IMR-90 (cell line): ENCODE measurements around the gene MLIP. TPM values are rescaled to one million over a fixed set of nuclear protein-coding genes. Genes with fewer than 3 reads are reported as not detected.

Experiments
- ATAC-seq: fragments of 200-7000 bp; cut with Tn5 transposase; 2 replicates; pipeline ENCODE4 v1.9.1; 2020; ENCODE audit warnings: low read depth, mild to moderate bottlenecking, moderate library complexity
- BruUV-seq: library from RNA; stranded (reverse); fragments of 400-500 nt; replicated peaks from 2 replicates; lab custom pipeline; 2021; lab: Mats Ljungman, UMichigan
- CTCF ChIA-PET: fragments of 300-600 bp; formaldehyde crosslinking; extraction: SDS; loops from one replicate; lab custom pipeline; 2021; ENCODE audit warnings: antibody characterized with exemption; lab: Yijun Ruan, JAX
- POLR2A ChIA-PET: fragments of 300-600 bp; sonication (Branson Sonifier 250); formaldehyde crosslinking; loops from one replicate; lab custom pipeline; 2022; ENCODE audit warnings: antibody characterized with exemption; ENCODE audit not compliant: unreplicated experiment; lab: Charles Lee
- DNase-seq: peaks from one replicate; pipeline ENCODE4 v3.0.0; 2013
- H2AFZ ChIP-seq: replicated peaks from 2 replicates; pipeline ENCODE3; 2013; ENCODE audit warnings: low read length, mild to moderate bottlenecking; ENCODE audit not compliant: poor library complexity
- H2AK5ac ChIP-seq: 2 replicates; pipeline ENCODE4 v1.6.1; 2013; ENCODE audit warnings: low read depth, low read length, inconsistent platforms
- H2AK9ac ChIP-seq: replicated peaks from 2 replicates; pipeline ENCODE3; 2013; ENCODE audit warnings: mild to moderate bottlenecking, low read depth, low read length, moderate library complexity; ENCODE audit not compliant: poor library complexity
- H2BK120ac ChIP-seq: 2 replicates; pipeline ENCODE4 v1.6.1; 2013; ENCODE audit warnings: low read depth, low read length, inconsistent platforms
- H2BK15ac ChIP-seq: 3 replicates; pipeline ENCODE4 v1.6.1; 2013; ENCODE audit warnings: low read depth, low read length, inconsistent platforms
- H2BK20ac ChIP-seq: 2 replicates; pipeline ENCODE4 v1.6.1; 2013; ENCODE audit warnings: low read depth, mild to moderate bottlenecking, inconsistent platforms, low read length, moderate library complexity
- H2BK5ac ChIP-seq: 2 replicates; pipeline ENCODE4 v1.6.1; 2013; ENCODE audit warnings: mild to moderate bottlenecking, low read depth, low read length, inconsistent platforms; ENCODE audit not compliant: poor library complexity, severe bottlenecking
- H3K14ac ChIP-seq: replicated peaks from 2 replicates; pipeline ENCODE4 v1.6.1; 2013; ENCODE audit warnings: low read depth, low read length, inconsistent platforms
- H3K18ac ChIP-seq: 2 replicates; pipeline ENCODE4 v1.6.1; 2013; ENCODE audit warnings: low read depth, low read length, control low read depth
- H3K23ac ChIP-seq: 2 replicates; pipeline ENCODE4 v1.6.1; 2013; ENCODE audit warnings: low read depth, low read length, inconsistent platforms
- H3K27ac ChIP-seq: 2 replicates; pipeline ENCODE4 v1.5.1; 2013; ENCODE audit warnings: mild to moderate bottlenecking, control low read depth, low read length; ENCODE audit not compliant: insufficient read depth
- H3K27me3 ChIP-seq: 2 replicates; pipeline ENCODE4 v1.6.1; 2013; ENCODE audit warnings: low read length; ENCODE audit not compliant: control insufficient read depth, insufficient read depth
- H3K36me3 ChIP-seq: 2 replicates; pipeline ENCODE4 v1.6.1; 2013; ENCODE audit warnings: low read length, mixed read lengths; ENCODE audit not compliant: control insufficient read depth, insufficient read depth
- H3K4ac ChIP-seq: 2 replicates; pipeline ENCODE4 v1.6.1; 2013; ENCODE audit warnings: low read depth, low read length, inconsistent platforms
- H3K4me1 ChIP-seq: 2 replicates; pipeline ENCODE4 v1.6.1; 2013; ENCODE audit warnings: low read length, mixed read lengths; ENCODE audit not compliant: control insufficient read depth, insufficient read depth
- H3K4me2 ChIP-seq: 2 replicates; pipeline ENCODE4 v1.6.1; 2013; ENCODE audit warnings: low read depth, mild to moderate bottlenecking, control low read depth, low read length, moderate library complexity
- H3K4me3 ChIP-seq: 2 replicates; pipeline ENCODE4 v1.5.1; 2013; ENCODE audit warnings: low read depth, mild to moderate bottlenecking, control low read depth, low read length, moderate library complexity; ENCODE audit not compliant: insufficient read depth
- H3K56ac ChIP-seq: 2 replicates; pipeline ENCODE4 v1.6.1; 2013; ENCODE audit warnings: low read length, inconsistent platforms; ENCODE audit not compliant: insufficient read depth; ENCODE audit errors: extremely low read depth
- H3K79me1 ChIP-seq, 2 experiments: 2 replicates each; pipeline ENCODE4 v1.6.1; 2013; ENCODE audit warnings: low read length in 2 of 2, inconsistent platforms in 1 of 2, low read depth in 1 of 2
- H3K9ac ChIP-seq: 2 replicates; pipeline ENCODE4 v1.6.1; 2013; ENCODE audit warnings: low read depth, low read length, control low read depth
- H3K9me1 ChIP-seq: 2 replicates; pipeline ENCODE4 v1.6.1; 2013; ENCODE audit warnings: low read length, inconsistent platforms; ENCODE audit not compliant: insufficient read depth
- H3K9me3 ChIP-seq: 2 replicates; pipeline ENCODE4 v1.6.1; 2013; ENCODE audit warnings: low read length; ENCODE audit not compliant: control insufficient read depth, insufficient read depth
- H4K20me1 ChIP-seq: 2 replicates; pipeline ENCODE4 v1.6.1; 2013; ENCODE audit warnings: low read length, inconsistent platforms; ENCODE audit not compliant: insufficient read depth
- H4K5ac ChIP-seq: 2 replicates; pipeline ENCODE4 v1.6.1; 2013; ENCODE audit warnings: mild to moderate bottlenecking, low read depth, low read length, control low read depth
- H4K8ac ChIP-seq, 2 experiments: 2 replicates each; pipeline ENCODE4 v1.6.1; 2013; ENCODE audit warnings: low read depth in 2 of 2, low read length in 2 of 2, control low read depth in 1 of 2, inconsistent platforms in 1 of 2
- H4K91ac ChIP-seq: 2 replicates; pipeline ENCODE4 v1.6.1; 2013; ENCODE audit warnings: low read depth, low read length, inconsistent platforms; ENCODE audit not compliant: insufficient read depth
- BHLHE40 ChIP-seq: fragments of 150-350 bp; IDR thresholded peaks from 2 replicates; pipeline ENCODE4 v1.6.1; 2016; ENCODE audit warnings: mild to moderate bottlenecking, low read depth, low read length
- CTCF ChIP-seq: conservative IDR thresholded peaks from 2 replicates; pipeline ENCODE4 v1.5.1; 2012; ENCODE audit warnings: mild to moderate bottlenecking, low read depth, low read length, improper control_type of control experiment
- ELK1 ChIP-seq: fragments of 150-350 bp; IDR thresholded peaks from 2 replicates; pipeline ENCODE4 v1.6.1; 2016; ENCODE audit warnings: low read depth, mild to moderate bottlenecking, low read length, moderate library complexity, borderline replicate concordance
- FOS ChIP-seq: fragments of 150-350 bp; IDR thresholded peaks from 2 replicates; pipeline ENCODE4 v1.6.1; 2016; ENCODE audit warnings: low read depth, low read length
- MXI1 ChIP-seq: IDR thresholded peaks from 2 replicates; pipeline ENCODE4 v1.6.1; 2012; ENCODE audit warnings: low read depth, mild to moderate bottlenecking, low read length, moderate library complexity, borderline replicate concordance
- NFE2L2 ChIP-seq: fragments of 150-350 bp; IDR thresholded peaks from 2 replicates; pipeline ENCODE4 v1.6.1; 2016; ENCODE audit warnings: low read depth, mild to moderate bottlenecking, low read length
- POLR2A ChIP-seq: IDR thresholded peaks from 2 replicates; pipeline ENCODE4 v1.6.1; 2012; ENCODE audit warnings: mild to moderate bottlenecking, low read depth, low read length
- RAD21 ChIP-seq: IDR thresholded peaks from 2 replicates; pipeline ENCODE4 v1.6.1; 2012; ENCODE audit warnings: low read length, improper control_type of control experiment
- RCOR1 ChIP-seq: IDR thresholded peaks from 2 replicates; pipeline ENCODE4 v1.6.1; 2012; ENCODE audit warnings: mild to moderate bottlenecking, low read length, improper control_type of control experiment; ENCODE audit not compliant: insufficient replicate concordance
- SMC3 ChIP-seq: fragments of 150-350 bp; IDR thresholded peaks from 2 replicates; pipeline ENCODE4 v1.6.1; 2016; ENCODE audit warnings: low read depth, mild to moderate bottlenecking, antibody characterized with exemption, low read length, moderate library complexity
- USF2 ChIP-seq: fragments of 150-350 bp; IDR thresholded peaks from 2 replicates; pipeline ENCODE4 v1.6.1; 2017; ENCODE audit warnings: mild to moderate bottlenecking, antibody characterized with exemption, low read length, low read depth
- WGBS, 2 experiments: methylation state at CpG; one replicate each; pipeline versions ENCODE4 v1.1.5 to v1.1.7; 2013; ENCODE audit warnings: missing lambda C conversion rate in 2 of 2; ENCODE audit not compliant: insufficient read length in 1 of 2; ENCODE audit errors: extremely low coverage in 2 of 2; 5-methylcytosine and 5-hydroxymethylcytosine counted together
- dilution Hi-C: fragments of 300-500 bp; cut with HindIII; formaldehyde crosslinking; loops from one replicate; pipeline ENCODE4 v1.14.3; 2018; ENCODE audit warnings: low sequenced_read_pairs; ENCODE audit not compliant: unreplicated experiment
- in situ Hi-C: fragments of 300-500 bp; cut with MboI; formaldehyde crosslinking; loops from 3 replicates; pipeline ENCODE4 v1.14.3; 2019; ENCODE audit warnings: low sequenced_read_pairs, inconsistent platforms, mixed read lengths
- intact Hi-C: fragments of 100-400 bp; cut with micrococcal nuclease; formaldehyde crosslinking; loops from 2 replicates; pipeline ENCODE4 v1.10.0; 2022
- polyA plus RNA-seq, 3 experiments: library from polyadenylated mRNA; depleted of rRNA; stranded (reverse); fragments of >200 nt; gene quantifications; 2 replicates each; pipeline ENCODE4 v1.2.3, GENCODE V29; 2012; ENCODE audit warnings: low replicate concordance in 1 of 3
- total RNA-seq: library from RNA; depleted of rRNA; stranded (reverse); fragments of >200 nt; gene quantifications from 2 replicates; pipeline ENCODE4 v1.2.3, GENCODE V29; 2012

MLIP gene
- total and polyA plus RNA-seq, 2 of the 4 experiments (the other 2 are of a cell fraction), result not detected

GRCh38 chr6:54183616-54184015 lies 72.4 kb downstream of the MLIP start:
- H3K27me3 ChIP-seq, result no peaks in the 10 kb centered on the region

More at GRCh38 chr6:54183616-54184015, 72.4 kb downstream of the MLIP start:
- H3K4ac ChIP-seq, result no peak overlapping the region
- H3K4me3 ChIP-seq, result no peak overlapping the region
- H2BK15ac ChIP-seq, result no peak overlapping the region
- in situ Hi-C loops (no loop called here), intact Hi-C loops (no loop called here), dilution Hi-C loops (no loop called here)
- no peak for DNase-seq
- H3K56ac ChIP-seq, result no peak overlapping the region
- H3K27ac ChIP-seq, result no peak overlapping the region
- H3K4me2 ChIP-seq, result no peak overlapping the region
- no peak overlapping the region for H2BK120ac ChIP-seq
- BruUV-seq, result no TSS peak
- no peaks in the 10 kb centered on the region for H3K9me1 ChIP-seq
- no peaks in the 10 kb centered on the region for H4K20me1 ChIP-seq
- H3K4me1 ChIP-seq, result no peaks in the 10 kb centered on the region
- ATAC-seq, result no peak
- ChIA-PET CTCF (no interaction called here), POLR2A (no interaction called here)
- H3K9me3 ChIP-seq, result no peaks in the 10 kb centered on the region
- no peak overlapping the region for H2BK5ac ChIP-seq
- H3K36me3 ChIP-seq, result no peaks in the 10 kb centered on the region
- no peak overlapping the region for H2AFZ ChIP-seq
- H3K14ac ChIP-seq, result no peak overlapping the region
- no peak overlapping the region for H4K91ac ChIP-seq
- H4K5ac ChIP-seq, result no peak overlapping the region
- WGBS, 2 experiments, result no CpG with 5 or more reads among the region's 7 CpGs
- no peak overlapping the region for H3K9ac ChIP-seq
- H2AK5ac ChIP-seq, result no peak overlapping the region
- H2BK20ac ChIP-seq, result no peak overlapping the region
- no peaks in the 10 kb centered on the region for H3K79me1 ChIP-seq
- H3K23ac ChIP-seq, result no peak overlapping the region
- TF ChIP-seq BHLHE40 (no peak), RAD21 (no peak), ELK1 (no peak), NFE2L2 (no peak), USF2 (no peak), SMC3 (no peak), RCOR1 (no peak), CTCF (no peak), MXI1 (no peak), FOS (no peak), POLR2A (no peak)
- H2AK9ac ChIP-seq, result no peak overlapping the region
- H4K8ac ChIP-seq, result no peak overlapping the region
- H3K18ac ChIP-seq, result no peak overlapping the region
